GM19395 (cell line): ENCODE measurements around the gene ELK1.

Experiments
- ATAC-seq: cut with Tn5 transposase; IDR thresholded peaks from one replicate; pipeline ENCODE4 v1.9.1; 2021; ENCODE audit warnings: mild to moderate bottlenecking, moderate library complexity; ENCODE audit not compliant: unreplicated experiment

ELK1 gene

GRCh38 chrX:47646636-47647035 is 3.7 kb downstream of the ELK1 start:
- no peak for ATAC-seq

GRCh38 chrX:47645530-47645929 is 4.8 kb downstream of the ELK1 start:
- no peak for ATAC-seq

- no peak for ATAC-seq
Measured at GRCh38 chrX:47644557-47645091, 5.7 kb downstream of the ELK1 start.

- no peak for ATAC-seq
Measured at GRCh38 chrX:47643926-47644325, 6.4 kb downstream of the ELK1 start.

- no peak for ATAC-seq
Measured at GRCh38 chrX:47638816-47639215, 11.5 kb downstream of the ELK1 start.

- peak; percentile 70 for ATAC-seq
Measured at GRCh38 chrX:47637546-47638195, 12.7 kb downstream of the ELK1 start.

GRCh38 chrX:47634871-47635575 is 15.3 kb downstream of the ELK1 start:
- no peak for ATAC-seq

GRCh38 chrX:47633689-47634590 is 16.4 kb downstream of the ELK1 start:
- no peak for ATAC-seq

GRCh38 chrX:47632666-47633065 is 17.7 kb downstream of the ELK1 start:
- no peak for ATAC-seq

- no peak for ATAC-seq
Measured at GRCh38 chrX:47631676-47632075, 18.7 kb downstream of the ELK1 start.

- no peak for ATAC-seq
Measured at GRCh38 chrX:47629419-47630200, 20.8 kb downstream of the ELK1 start, which contains the start of gene CFP. CFP (minus strand) TSS chrX:47629930; CDS start chrX:47629844, 86 bp downstream.

- ATAC-seq = no peak
Measured at GRCh38 chrX:47628982-47629381, 21.4 kb downstream of the ELK1 start.

GRCh38 chrX:47625365-47625764 is 25.0 kb downstream of the ELK1 start:
- ATAC-seq = no peak

GRCh38 chrX:47623540-47624027 is 26.8 kb downstream of the ELK1 start:
- ATAC-seq = no peak

- ATAC-seq = no peak
Measured at GRCh38 chrX:47621851-47622250, 28.5 kb downstream of the ELK1 start.

GRCh38 chrX:47620303-47620685 is 30.1 kb downstream of the ELK1 start:
- ATAC-seq = no peak

GRCh38 chrX:47619486-47620302 is 30.7 kb downstream of the ELK1 start, which contains the start of gene SYN1:
SYN1 (minus strand) TSS chrX:47619857; CDS start chrX:47619728, 129 bp downstream.
- peak; percentile 74 for ATAC-seq

- ATAC-seq = no peak
Measured at GRCh38 chrX:47618923-47619485, 31.4 kb downstream of the ELK1 start.

GRCh38 chrX:47614618-47615017 is 35.7 kb downstream of the ELK1 start:
- no peak for ATAC-seq
